G401 (cell line): ENCODE results near the gene ABCC3. TPM values are rescaled to one million over a fixed set of nuclear protein-coding genes. Genes with fewer than 3 reads are reported as not detected.

Experiments used
- total RNA-seq: library from RNA; depleted of rRNA; stranded (reverse); fragments of >200 nt; shearing (Covaris generic); gene quantifications from 2 replicates; pipeline ENCODE4 v1.2.3, GENCODE V29; 2014; rRNA removed

Gene ABCC3
- total RNA-seq, 1 experiment from 2014 or later: not detected

Other genes with a start within 250 kb of the ABCC3 start
- 150 and 182 TPM in 2 replicates for gene LRRC59, start 237.4 kb upstream of the ABCC3 start, total RNA-seq
- 58.8 and 69.4 TPM in 2 replicates for gene ACSF2, start 208.7 kb upstream of the ABCC3 start, total RNA-seq
- gene CHAD, start 166.0 kb upstream of the ABCC3 start, total RNA-seq: not detected in 2 replicates
- gene RSAD1, start 156.0 kb upstream of the ABCC3 start, total RNA-seq: 31.9 and 34.5 TPM in 2 replicates
- 0.58 and 1.7 TPM in 2 replicates for gene MYCBPAP, start 126.4 kb upstream of the ABCC3 start, total RNA-seq
- gene EPN3, start 102.1 kb upstream of the ABCC3 start, total RNA-seq: 2.3 and 2.8 TPM in 2 replicates
- 39.4 and 59.1 TPM in 2 replicates for gene SPATA20, start 87.7 kb upstream of the ABCC3 start, total RNA-seq
- 5.1 and 13.0 TPM in 2 replicates for gene CACNA1G, start 74.2 kb upstream of the ABCC3 start, total RNA-seq
- 32.1 and 49.0 TPM in 2 replicates for gene ANKRD40, start 73.0 kb downstream of the ABCC3 start, total RNA-seq
- gene LUC7L3, start 84.7 kb downstream of the ABCC3 start, total RNA-seq: 15.0 and 26.3 TPM in 2 replicates
- gene ANKRD40CL, start 132.6 kb downstream of the ABCC3 start, total RNA-seq: not detected in 2 replicates
- 0.62 TPM in 1 of 2 replicates, not detected in the other for gene WFIKKN2, start 200.7 kb downstream of the ABCC3 start, total RNA-seq
- 18.5 and 26.4 TPM in 2 replicates for gene TOB1, start 231.5 kb downstream of the ABCC3 start, total RNA-seq